ENCODE data around the gene SERPINC1.
"Not testable (repeated sequence)": the region's sequence is repeated elsewhere in the genome, so short reads cannot be mapped to it uniquely, and the experiment has no call there.

The SERPINC1 gene

DNA sequence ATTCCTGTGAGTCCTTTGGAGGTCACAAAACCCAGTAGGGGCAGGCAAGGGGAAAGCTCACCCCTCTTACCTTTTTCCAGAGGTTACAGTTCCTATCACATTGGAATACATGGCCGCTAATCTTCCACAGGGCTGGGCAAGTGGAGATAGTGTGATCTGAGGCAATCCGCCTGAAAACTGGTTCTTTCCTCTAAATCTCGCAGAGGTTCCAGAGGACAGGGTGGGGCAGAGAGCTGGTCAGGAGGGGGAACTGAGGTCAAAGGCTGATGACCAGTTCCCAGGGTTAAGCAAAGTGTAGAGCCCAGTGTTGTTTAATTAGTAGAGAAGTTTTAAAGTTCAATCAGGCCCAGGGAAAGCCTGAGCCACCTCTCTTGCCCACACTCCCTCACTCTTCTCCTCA, at the start of gene SERPINC1:
SERPINC1 (minus strand) TSS at position 179 of the 400 bp plus-strand sequence; CDS start at position 111, 68 bp downstream.
- DNase-seq = no peak

DNA sequence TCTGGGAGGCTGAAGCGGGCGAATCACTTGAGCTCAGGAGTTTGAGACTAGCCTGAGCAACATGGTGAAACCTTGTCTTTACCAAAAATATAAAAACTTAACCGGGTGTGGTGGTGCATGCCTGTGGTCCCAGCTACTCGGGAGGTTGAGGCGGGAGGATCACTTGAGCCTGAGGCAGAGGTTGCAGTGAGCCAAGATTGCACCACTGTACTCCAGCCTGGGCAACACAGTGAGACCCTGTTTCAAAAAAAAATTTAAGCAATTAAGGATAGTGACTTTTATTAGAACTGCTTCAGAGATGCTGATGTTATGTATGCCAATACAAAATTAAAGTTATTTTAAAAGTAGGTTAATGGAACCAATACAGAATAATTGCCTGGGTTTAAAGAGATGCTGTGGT, 48.8 kb upstream of the SERPINC1 start:
- not testable (repeated sequence) for DNase-seq

DNA sequence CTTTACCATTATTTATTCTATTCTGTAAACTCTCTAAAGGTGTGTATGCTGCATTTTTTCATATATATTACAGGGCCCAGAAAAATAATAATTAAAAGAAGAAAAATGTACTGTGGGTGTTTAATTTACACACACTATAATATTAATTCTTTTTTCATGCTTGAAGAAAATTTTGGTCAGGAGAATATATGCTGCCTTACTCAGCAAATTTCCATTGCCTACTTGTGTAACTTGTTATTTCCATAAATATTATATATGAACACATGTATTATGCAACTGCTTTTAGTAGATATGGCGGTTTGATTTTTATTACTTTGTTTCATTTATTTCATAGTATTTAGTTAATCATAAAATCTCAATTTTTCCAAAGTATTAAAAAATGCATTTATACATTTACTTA, 46.4 kb upstream of the SERPINC1 start:
- no peak for DNase-seq

DNA sequence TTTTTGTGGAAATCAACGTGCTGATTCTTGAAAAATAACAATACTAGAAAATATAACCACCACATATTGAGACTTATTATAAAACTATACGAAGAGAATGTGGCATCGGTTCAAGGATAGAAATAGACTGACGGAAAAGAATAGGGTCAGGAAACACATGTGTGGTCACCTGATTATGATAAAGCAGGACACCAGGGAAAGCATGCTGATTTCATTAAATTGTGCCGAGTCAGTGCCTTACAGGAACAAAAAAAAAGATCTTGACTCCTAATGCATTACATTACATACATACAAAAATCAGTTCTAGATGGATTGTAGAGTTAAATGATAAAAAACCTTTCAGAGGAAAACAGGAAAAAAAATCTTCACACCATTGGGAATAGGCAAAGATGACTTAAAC, 43.5 kb upstream of the SERPINC1 start:
- DNase-seq = no peak

DNA sequence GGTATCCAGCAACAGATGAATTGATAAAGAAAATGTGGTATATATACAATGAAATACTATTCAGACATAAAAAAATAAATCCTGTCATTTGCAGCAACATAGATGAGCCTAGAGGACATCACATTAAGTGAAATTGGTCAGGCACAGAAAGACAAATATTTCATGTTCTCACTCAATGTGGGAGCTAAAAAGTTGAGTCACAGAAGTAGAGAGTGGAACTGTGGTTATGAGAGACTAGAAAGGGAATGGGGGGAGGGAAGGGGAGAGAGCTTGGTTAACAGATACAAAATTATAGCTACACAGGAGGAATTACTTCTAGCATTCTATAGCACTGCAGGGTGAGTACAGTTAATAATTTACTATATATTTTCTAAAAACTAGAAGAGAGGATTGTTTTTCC, 37.1 kb upstream of the SERPINC1 start:
- no peak for DNase-seq

DNA sequence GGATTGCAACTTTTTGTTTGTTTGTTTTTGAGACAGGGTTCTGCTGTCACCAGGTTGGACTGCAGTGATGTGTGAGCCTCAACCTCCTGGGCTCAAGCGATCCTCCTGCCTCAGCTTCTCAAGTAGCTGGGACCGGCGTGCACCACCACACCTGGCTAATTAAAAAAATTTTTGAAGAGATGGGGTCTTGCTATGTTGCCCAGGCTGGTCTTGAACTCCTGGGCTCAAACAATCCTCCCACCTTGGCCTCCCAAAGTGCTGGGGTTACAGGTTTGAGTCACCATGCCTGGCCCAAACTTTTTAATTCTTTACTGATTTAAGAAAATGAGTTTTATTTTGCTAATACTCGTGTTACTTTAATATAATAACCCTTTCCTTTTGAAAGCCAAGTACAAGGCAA, 31.5 kb upstream of the SERPINC1 start:
- DNase-seq = no peak

DNA sequence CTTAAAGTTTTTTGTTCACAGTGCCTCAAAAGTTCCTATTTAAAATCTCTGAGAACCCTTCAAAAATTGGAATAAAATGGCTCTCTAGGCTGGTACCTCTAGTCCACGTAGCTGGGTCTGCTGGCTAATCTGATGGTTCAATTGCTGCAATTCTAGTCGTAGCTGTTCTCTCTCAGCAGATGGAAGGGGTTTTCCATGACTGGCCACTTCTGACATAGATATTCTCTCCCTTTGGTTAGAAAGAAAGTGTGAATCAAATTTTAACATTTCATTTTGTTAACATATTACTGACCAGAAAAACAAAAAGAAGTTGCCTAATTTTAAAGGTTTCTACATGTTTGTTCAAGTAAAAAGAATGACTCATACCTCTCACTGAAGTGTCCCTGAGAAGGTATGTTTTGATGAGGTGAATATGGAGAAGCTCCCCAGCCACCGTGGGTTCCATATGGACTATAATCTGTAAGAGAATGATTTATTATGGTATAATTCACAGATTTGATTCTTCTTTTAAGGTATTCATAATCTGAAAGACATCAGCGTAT, 29.3 kb upstream of the SERPINC1 start:
- DNase-seq = no peak

DNA sequence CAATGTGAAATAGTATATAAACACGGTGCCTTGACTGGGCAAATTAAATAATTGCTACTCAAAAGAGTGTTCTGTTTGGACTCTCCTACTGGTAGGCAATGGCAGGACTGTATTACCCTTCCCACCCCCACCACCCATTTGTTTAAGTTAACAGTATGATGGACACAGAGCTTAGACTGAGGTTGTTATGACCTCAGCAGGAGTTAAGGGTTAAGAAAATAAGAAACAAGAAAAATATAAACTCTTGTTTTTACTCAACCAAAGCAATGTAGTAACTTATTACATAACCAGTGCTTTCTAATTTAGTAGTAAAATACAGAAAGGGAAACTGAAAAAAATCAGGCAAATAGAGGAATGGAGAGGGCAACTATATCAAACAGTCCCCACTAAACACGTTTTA, 19.9 kb upstream of the SERPINC1 start:
- no peak for DNase-seq

DNA sequence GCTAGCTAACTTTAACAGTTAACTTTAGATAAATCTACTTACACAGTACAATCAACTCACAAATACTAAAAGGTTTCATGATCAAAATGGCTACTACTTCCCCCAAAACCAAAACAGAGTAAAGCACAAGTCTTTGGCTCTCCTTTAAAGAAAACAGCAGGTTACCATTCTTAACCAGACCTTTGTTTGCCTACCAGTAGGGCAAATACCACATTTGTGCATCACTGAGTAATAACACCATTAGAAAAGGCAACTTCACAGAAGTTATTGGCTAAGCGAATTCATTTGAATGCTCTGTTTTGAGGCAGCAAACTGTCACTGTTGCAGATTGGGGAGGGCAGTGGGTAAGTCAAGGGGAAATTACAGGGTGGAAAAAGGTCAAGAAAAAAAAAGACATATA, 17.3 kb upstream of the SERPINC1 start:
- no peak for DNase-seq

DNA sequence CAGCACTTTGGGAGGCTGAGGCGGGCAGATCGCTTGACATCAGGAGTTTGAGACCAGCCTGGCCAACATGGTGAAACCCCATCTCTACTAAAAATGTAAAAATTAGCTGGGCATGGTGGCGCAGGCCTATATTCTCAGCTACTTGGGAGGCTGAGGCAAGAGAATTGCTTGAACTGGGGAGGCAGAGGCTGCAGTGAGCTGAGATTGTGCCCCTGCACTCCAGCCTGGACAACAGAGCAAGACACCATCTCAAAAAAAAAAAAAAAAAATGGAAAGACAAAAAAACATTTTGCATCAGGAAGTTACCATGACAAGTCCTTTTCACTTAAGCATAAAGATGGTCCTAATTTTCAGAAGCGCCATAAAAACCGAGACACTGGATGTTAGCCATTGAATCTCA, 13.4 kb upstream of the SERPINC1 start:
- not testable (repeated sequence) for DNase-seq

DNA sequence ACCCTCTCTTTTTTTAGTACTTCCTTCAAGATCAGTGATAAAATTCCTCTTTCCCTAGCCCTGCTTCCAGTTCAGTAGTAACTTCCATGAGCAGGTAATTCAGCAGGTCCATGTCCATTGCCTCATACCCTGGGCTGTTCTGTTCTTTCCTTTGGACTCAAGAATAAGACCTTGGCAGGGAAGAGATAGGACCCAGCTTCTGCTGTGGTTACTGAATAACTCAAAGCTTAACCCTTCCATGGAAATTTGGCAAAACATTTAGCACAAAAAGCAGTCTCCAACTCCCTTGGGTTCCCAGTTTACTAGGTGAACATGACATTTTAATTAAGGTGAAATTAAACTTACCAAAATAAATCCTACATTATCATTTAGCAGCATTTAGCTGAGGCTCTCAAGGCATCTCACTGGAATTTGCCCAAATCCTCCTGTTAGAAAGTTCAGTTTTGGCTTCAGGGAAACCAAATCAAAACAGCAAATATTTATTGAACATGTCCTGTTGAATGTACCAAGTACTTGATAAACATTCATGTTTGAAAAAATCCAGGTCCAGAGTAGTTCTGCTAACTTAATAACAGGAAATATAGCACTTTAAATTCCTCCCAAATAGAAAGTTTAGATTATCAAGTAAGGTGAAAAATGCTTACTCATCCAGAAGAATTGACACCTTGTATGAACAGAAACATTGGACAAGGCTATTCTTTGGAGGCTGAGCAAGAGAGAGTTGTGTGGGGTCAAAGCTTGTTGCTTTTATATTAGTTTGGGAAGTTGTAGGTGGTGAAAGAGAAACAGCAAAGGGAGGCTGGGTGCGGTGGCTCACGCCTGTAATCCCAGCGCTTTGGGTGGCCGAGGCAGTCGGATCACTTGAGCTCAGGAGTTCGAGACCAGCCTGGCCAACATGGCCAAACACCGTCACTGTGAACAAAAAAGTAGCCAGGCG, 8.4 kb upstream of the SERPINC1 start:
- DNase-seq = no peak

DNA sequence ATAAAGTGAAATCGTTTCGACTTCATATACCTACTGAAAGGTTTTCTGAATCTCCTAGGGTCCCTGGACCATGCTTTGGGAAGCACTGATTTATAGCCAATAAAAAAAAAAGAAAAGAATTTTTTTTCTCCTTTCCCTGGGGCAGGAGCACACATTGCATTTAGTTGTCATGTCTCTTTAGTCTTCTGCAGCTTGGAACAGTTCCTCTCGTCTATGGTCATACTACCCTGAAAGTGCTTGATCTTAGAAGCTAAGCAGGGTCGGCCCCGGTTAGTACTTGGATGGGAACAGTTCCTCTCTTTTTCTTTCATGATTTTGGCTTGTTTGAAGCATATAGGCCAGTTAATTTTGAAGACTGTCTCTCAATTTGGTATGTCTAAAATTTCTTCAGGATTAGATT, 3.7 kb upstream of the SERPINC1 start:
- DNase-seq = no peak

DNA sequence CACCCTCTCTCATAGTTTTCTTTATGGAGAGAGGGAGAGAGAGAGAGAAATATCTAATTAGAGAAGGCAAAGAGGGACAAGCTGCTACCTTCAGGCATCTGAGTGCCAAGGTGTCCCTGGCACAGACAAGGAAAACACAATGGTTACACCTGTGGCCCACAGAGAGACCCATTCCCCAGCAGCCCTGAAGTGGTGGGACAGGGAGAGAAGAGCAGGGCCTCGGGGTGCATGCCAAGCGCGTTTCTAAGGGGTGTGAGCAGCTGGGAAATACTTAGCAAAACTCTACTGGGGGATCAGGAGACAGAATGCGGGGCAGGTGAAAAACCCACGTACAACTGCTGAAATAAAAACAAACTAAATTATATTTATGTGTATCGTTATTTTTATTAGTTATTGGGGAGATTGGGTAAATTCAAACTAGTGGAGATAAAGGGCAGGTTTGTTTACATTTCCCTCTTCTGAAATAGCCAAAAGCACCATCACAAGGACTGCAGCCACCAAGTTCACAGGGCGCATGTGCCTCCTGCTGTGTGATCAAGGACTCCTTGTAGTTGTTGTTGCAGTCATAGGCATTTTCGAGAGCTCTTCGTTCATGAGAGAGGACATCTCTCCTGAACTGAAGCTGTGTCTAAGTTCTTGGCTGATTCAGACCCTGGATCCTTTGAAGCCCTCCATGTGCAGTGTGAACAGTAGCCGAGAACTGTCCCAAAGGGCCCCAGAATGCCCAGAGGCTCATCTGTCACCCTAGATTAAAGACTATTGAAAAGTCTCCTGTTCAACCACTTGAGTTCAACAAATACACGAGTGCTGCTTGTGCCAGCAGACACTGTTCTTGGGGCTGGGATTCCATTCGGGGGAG, 737 bp upstream of the SERPINC1 start:
- no peak for DNase-seq

DNA sequence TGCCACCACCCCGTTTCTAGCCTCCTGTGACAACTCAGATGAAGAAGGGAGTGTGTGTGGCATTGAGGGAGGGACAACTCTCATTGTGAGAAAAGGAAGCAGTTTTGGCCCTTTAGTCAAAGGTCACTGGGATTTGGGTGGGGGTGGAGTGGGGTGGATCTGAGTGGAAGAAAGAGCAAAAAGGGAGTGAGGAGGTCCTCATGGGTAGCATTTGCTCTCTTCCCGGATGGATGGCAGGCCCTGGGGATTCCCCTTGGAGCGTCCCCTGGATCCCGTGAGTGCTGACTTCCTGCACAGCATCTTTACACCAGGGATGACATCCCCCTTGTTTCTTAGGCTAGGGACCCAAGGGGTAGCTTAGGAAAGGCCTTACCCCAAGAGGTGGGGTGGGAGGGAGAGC, 460 bp downstream of the SERPINC1 start:
- no peak for DNase-seq

DNA sequence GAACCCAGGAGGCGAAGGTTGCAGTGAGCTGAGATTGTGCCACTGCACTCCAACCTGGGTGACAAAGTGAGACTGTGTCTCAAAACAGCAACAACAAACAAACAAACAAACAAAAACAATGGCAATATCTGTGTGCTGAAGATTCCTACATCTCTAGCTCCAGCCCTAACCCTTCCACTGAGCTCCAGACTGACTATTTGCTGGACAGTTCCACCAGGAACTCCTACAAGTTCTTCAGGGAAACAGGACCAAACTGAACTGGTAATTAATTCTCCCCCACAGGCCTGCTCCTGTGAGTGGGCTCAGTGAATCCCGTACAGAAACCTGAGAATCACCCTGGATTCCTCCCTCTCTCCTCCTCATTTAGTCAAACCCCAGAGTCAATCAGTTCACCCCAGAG, 1.5 kb downstream of the SERPINC1 start:
- no peak for DNase-seq

DNA sequence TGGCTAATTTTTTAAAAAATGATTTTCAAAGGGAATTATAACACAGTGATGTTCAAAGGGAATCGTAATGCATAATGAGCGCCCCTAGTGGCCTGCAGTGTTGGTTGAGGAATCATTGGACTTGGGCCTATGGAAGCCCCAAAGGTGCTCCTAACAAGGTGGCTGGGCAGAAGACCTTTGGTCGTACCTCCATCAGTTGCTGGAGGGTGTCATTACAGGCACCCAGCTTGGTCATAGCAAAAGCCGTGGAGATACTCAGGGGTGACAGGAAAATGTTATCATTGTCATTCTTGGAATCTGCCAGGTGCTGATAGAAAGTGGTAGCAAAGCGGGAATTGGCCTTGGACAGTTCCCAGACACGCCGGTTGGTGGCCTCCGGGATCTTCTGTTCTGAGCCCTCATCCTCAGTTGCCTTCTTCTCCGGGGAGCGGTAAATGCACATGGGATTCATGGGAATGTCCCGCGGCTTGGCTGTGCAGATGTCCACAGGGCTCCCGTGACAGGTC, 2.7 kb downstream of the SERPINC1 start:
- peak; percentile 71 for DNase-seq

DNA sequence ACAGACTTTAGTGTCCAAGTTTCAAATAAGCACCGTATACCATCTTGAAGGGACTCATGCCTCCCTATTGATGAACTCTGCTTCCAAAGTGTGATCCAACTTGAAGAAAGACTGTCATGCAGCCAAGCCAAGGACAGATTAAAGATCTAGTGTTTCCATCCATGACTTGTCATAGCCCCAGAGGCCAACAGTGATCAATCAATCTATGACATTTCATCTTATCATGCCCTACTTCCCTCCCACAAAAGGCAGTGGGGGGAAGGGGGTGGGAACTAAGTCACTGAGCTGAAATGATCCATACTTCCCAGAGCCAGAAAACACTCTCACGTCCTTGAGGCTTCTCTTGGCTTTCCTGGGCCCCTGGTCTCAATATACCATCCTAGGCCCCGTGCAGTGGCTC, 4.0 kb downstream of the SERPINC1 start:
- DNase-seq = no peak

DNA sequence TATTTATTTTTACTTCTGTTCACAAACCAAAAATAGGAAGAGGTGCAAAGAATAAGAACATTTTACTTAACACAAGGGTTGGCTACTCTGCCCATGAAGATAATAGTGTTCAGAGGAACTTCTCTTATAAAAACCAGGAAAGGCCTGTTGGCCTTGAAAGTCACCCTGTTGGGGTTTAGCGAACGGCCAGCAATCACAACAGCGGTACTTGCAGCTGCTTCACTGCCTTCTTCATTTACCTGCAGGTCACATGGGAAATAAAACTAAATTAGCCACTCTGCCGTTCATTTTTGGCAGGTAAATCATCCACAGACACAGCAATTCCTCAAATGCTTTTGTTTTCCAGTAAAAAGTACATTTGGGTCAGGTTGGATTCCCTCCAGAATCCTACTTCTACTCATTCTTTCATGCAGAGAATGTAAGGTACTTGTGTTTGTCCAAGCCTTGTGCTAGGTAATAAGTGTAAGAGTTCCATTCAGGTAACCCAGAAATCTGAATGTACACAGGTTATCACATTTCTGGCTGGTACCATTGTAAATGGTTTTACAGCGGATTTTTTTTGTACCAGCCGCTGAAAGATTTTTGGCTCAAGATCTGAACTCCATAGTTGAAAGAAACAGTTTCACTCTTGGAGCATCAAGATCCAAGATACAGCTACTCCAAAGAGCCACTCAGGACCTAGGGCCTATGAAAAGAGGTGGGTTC, 13.1 kb downstream of the SERPINC1 start:
- DNase-seq = no peak

DNA sequence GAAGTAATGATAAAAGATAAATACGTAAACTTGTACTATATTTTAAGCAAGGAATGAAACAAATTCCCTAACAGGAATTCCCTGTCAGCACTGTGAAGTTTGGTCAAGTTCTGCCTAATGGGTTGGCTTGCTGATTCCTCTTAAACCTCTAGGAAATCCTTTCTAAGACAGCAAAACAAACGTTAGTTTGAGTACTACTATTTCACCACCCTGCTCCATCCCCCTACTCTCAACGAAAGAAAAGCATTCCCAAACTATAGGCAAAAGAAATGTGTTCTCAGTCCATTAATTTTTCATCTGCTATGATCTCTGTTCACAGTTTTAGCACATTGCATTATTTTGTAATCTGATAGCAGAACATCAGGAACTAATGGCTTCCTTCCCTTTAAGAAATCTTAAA, 16.1 kb downstream of the SERPINC1 start:
- no peak for DNase-seq

DNA sequence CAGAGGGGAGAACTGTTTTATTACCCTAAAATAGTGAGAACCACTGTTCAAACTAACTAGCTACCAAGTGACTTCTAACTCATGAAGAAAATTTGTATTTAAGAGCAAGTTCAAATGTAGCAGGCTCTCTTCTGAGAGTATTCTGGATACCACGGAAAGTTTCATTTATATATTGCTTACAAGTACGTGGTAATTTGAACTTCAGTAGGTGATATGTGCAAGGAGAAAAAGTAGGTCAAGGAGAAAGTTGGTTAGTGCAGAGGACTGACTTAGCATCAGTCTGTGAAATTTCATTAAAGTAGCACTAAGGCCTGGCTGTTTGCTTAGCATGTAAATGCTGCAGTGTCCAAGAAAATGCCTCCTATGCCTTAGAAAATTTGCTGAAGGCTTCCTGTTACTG, 16.7 kb downstream of the SERPINC1 start:
- no peak for DNase-seq

DNA sequence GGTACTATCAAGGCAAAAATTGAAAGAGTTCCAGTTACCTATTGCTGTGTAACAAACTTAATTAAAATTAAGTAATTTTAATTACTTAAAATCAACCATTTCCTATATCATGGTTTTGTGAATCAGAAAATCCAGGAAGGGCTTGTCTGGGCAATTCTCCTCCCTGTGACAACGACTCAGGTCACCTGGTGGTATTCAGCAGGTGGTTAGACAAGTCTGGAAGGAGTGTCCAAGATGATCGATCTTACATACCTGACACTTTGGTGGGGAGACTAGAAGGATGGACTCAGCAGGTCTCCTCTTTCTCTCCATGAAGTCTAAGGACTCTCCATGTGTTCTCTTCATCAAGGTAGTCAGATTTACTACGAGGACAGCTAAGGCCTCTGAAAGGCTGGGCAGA, 22.9 kb downstream of the SERPINC1 start:
- no peak for DNase-seq

DNA sequence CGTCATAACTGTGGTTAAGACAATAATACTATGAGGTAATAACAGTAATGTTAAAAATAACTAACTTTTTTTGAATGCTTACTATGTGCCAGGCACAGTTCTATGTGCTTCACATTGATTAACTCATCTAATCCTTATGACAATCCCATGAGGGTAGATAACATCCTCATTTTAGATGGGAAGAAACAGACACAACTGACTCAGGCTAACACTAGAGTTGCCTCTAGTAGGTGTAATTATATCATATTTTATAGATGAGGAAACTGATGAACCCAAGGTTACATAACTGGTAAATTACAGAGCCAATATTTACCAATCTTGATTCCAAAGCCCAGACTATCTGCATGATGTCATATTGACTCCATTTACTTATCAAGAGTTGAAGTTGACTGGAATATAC, 23.5 kb downstream of the SERPINC1 start:
- DNase-seq = no peak

DNA sequence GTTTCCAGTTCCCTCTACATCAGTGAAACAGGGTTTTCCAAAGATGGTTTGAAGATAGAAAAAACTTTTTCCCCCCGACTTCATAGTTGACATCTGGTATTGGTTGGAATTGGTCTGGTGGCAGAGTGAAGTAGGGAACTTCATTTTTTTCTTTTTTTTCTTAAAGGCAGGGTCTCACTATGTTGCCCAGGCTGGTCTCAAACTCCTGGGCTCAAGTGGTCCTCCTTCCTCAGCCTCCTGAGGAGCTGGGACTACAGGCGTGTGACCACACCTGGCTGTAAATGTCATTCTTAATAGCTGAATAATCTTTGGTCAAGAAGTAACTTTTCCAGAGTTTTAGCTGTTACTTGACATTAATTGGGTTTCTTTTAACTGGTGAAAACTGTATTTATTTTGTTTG, 27.2 kb downstream of the SERPINC1 start:
- no peak for DNase-seq

Measured in activated effector memory CD4-positive, alpha-beta T cell treated with anti-CD3 and anti-CD28 coated beads, Interleukin-2, amount 50 U/mL, for 16 hours (primary cell).